ENCODE results near the gene RBMS1. TPM values are rescaled to one million over a fixed set of nuclear protein-coding genes. Genes with fewer than 3 reads are reported as not detected.

RBMS1 gene
- total RNA-seq, 2 donors from 2014 or later = 18.8 to 22.8 TPM

DNA sequence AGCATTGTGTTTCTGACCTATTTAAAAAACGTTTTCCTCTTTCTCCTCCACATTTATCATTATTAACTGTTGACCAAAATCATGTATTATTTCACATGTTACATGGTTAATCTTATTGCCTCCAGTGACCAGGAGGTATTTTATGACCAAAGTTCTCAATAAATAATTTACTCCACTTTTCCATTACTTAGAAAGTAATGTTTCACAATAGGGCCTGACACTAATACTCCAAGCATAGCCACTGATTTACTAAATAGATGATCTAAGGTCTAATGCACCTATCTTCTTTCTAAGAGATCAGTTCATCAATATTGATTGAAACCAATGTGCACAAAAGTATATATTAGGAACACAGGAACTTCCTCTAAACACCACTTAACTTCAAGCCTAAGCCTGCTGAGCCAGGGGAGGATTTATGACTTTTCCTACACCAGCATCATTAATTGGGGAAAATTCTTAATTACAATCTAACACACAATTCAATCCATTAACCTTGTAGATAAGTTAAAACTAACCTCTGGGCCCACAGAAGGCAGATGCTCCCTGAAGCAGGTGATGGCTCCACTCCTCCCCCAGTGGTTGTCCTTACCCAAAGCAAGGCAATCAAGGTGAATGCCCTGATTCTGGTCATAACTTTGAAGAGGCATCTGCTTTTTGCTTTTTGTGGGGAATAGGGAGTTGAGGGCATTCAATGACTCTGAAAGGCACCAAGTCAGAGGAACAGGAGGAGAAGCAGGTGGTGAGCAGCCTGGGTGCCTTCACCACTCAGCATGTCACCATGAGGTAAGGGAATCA is 33.9 kb downstream of the RBMS1 start:
- H3K27ac ChIP-seq = no peak overlapping the region
- WGBS = 41% methylated on average over 1 of the region's 1 CpG
- H3K9me3 ChIP-seq = no peaks in the 10 kb centered on the region
- intact Hi-C loops (cut with DNase I) = no loop called here
- no peaks in the 10 kb centered on the region for H3K27me3 ChIP-seq (replicated peaks; ENCODE audit: insufficient read depth)
- no peak for DNase-seq (ENCODE audit: low spot score)
- TF ChIP-seq POLR2A (IDR thresholded peaks at IDR 0.05) = no peak
- H3K4me1 ChIP-seq (replicated peaks) = peaks cover 3% of the 10 kb centered on the region
- H3K36me3 ChIP-seq = no peaks in the 10 kb centered on the region
- H3K4me3 ChIP-seq = no peak overlapping the region

DNA sequence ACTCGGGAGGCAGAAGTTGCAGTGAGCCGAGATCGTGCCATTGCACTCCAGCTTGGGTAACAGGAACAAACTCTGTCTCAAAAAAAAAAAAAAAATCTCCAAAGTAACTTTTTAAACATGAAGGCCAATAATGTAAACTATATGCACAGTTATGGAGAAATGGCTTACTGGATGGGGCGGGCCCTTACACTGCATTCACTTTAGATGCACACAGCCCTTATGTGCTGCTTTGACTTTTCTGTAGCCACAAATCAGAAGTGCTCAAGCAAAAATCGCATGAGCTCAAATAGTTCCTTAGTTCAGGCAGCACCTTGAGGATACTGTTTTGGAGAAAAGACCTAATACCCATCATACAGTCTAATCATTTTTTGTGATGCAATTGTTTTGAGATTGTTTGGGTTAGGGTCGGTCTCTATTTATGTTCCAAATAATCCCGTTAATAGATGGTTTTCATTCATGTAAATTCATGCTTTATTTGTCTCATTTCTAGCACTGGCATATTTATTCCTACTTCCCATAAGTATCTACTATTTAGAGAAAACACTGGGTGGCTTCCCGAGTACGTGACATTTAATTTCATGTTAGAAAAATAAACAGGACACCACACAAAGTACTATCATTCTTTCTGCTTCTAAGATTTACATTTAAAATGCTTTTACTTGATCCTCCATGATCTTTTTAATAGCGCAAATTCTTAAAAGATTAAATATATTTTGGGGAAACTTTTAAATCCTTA is 34.7 kb downstream of the RBMS1 start:
- intact Hi-C loops (cut with DNase I) = no loop called here
- TF ChIP-seq, protein P1, sequence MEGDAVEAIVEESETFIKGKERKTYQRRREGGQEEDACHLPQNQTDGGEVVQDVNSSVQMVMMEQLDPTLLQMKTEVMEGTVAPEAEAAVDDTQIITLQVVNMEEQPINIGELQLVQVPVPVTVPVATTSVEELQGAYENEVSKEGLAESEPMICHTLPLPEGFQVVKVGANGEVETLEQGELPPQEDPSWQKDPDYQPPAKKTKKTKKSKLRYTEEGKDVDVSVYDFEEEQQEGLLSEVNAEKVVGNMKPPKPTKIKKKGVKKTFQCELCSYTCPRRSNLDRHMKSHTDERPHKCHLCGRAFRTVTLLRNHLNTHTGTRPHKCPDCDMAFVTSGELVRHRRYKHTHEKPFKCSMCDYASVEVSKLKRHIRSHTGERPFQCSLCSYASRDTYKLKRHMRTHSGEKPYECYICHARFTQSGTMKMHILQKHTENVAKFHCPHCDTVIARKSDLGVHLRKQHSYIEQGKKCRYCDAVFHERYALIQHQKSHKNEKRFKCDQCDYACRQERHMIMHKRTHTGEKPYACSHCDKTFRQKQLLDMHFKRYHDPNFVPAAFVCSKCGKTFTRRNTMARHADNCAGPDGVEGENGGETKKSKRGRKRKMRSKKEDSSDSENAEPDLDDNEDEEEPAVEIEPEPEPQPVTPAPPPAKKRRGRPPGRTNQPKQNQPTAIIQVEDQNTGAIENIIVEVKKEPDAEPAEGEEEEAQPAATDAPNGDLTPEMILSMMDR (IDR thresholded peaks at IDR 0.05) = no peak
- TF ChIP-seq POLR2A (IDR thresholded peaks at IDR 0.05) = no peak
- no peak for TF ChIP-seq POLR2AphosphoS5 (IDR thresholded peaks at IDR 0.05)
- Histone ChIP-seq H3K27ac (no peak overlapping the region), H3K36me3 (no peaks in the 10 kb centered on the region), H3K4me1 (replicated peaks) (peaks cover 3% of the 10 kb centered on the region), H3K27me3 (replicated peaks; ENCODE audit: insufficient read depth) (no peaks in the 10 kb centered on the region), H3K4me3 (no peak overlapping the region), H3K9me3 (no peaks in the 10 kb centered on the region)
- DNase-seq (ENCODE audit: low spot score) = no peak
- 71% methylated on average over 10 of the region's 10 CpGs for WGBS

DNA sequence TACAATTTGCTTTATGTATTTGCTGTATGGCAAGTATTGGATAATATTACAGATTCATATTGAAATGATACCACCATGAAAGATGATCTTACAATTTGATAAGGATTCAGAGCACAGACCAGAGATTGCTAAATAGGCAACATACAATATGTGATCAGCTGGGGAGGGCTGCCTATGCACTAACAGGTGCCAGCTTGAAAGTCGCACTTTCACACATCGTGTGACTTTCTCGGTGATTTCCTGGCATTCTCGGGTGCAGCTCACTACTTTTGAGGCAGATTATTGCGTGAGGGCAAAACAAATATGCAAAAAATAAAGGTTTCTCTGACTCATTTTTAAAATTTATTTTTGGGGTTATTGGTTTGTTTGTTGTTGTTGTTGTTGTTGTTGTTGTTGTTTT is 36.0 kb downstream of the RBMS1 start:
- H3K4me3 ChIP-seq = no peak overlapping the region
- H3K9me3 ChIP-seq = no peaks in the 10 kb centered on the region
- DNase-seq (ENCODE audit: low spot score) = no peak
- 94% methylated on average over 5 of the region's 5 CpGs for WGBS
- H3K27me3 ChIP-seq (replicated peaks; ENCODE audit: insufficient read depth) = no peaks in the 10 kb centered on the region
- no peaks in the 10 kb centered on the region for H3K36me3 ChIP-seq
- peaks cover 3% of the 10 kb centered on the region for H3K4me1 ChIP-seq (replicated peaks)
- H3K27ac ChIP-seq = no peak overlapping the region
- intact Hi-C loops (cut with DNase I) = no loop called here
- TF ChIP-seq POLR2AphosphoS5 (IDR thresholded peaks at IDR 0.05) (no peak), POLR2A (IDR thresholded peaks at IDR 0.05) (no peak)
- TF ChIP-seq, protein P1 (IDR thresholded peaks at IDR 0.05) = no peak

DNA sequence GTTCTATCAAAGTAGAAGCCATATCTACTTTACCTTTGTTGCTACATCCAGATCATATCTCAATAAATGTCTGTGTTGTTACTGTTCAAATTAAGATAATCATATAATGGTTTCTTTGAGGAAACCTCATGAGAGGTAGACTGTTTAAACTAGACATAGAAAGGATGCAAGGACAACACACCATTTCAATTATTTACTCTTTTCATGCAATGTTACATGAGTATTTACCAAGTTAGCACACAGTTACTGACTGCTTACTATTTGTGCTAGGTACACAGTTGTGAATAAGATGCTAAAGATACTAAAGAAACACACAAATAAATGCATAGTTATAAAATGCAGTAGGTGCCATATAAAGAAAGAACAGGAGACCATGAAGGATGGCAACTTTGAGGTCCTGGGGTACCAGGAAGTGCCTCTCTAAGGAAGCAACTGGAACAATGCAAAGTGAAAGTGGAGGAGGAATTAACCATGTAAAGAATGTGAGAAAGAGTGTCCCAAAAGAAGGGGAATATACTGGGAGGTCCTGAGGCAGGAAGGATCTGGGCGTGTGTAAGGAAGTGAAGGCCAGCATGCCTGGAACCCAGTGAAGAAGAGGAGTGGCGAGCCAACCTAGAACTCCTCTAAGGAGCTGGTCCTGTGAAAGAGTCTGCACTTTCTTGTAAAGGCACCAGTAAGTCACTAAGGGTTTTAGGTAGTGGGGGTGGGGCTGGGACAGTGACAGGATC is 39.4 kb downstream of the RBMS1 start:
- intact Hi-C loops (cut with DNase I) = no loop called here
- H3K27ac ChIP-seq = peak overlapping the region in 1 of 2 donors; percentile 6
- 76% methylated on average over 2 of the region's 2 CpGs for WGBS
- peaks cover 3% of the 10 kb centered on the region for H3K4me1 ChIP-seq (replicated peaks)
- no peak overlapping the region for H3K4me3 ChIP-seq
- no peaks in the 10 kb centered on the region for H3K27me3 ChIP-seq (replicated peaks; ENCODE audit: insufficient read depth)
- DNase-seq (ENCODE audit: low spot score) = no peak
- H3K36me3 ChIP-seq = no peaks in the 10 kb centered on the region
- TF ChIP-seq POLR2A (IDR thresholded peaks at IDR 0.05) (no peak), POLR2AphosphoS5 (IDR thresholded peaks at IDR 0.05) (peak; percentile 41)
- TF ChIP-seq, protein P1 (IDR thresholded peaks at IDR 0.05) = no peak
- no peaks in the 10 kb centered on the region for H3K9me3 ChIP-seq

DNA sequence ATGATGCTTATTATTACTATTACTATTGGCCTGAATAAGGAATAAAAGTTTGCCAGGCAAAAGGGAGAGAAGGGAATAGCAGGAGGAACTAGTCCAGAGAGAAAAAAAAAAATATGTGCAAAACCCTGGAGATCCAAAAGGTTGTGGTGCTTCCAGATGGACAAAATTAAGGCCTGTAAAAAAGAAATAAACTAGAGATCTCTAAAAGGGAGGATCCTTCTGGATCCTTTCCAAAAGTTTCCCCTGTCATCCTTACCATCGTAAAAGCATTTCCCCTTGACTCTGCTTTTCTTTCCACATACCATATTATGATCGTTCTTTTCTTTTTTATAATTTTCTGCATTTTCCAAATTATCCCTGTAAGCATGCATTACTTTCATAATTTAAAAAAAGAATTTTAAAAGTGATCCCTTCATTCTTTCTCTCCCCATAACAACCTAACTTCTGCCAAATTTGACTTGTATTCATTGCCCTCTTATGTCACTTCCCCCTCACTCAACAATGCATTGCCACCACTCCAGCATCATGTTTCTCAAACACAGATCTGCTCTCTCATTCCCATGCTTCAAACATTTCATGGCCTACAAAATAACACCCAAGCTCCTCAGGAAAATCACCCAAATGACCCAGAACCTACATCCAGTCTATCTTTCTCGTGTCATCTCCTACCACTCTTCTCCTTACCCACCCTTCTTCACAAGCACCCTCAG is 40.3 kb downstream of the RBMS1 start:
- no peak for DNase-seq (ENCODE audit: low spot score)
- no peaks in the 10 kb centered on the region for H3K9me3 ChIP-seq
- no peaks in the 10 kb centered on the region for H3K36me3 ChIP-seq
- H3K27ac ChIP-seq = no peak overlapping the region
- H3K4me1 ChIP-seq (replicated peaks) = peaks cover 3% of the 10 kb centered on the region
- WGBS = 66% methylated on average over 3 of the region's 3 CpGs
- intact Hi-C loops (cut with DNase I) = no loop called here
- no peak overlapping the region for H3K4me3 ChIP-seq
- no peaks in the 10 kb centered on the region for H3K27me3 ChIP-seq (replicated peaks; ENCODE audit: insufficient read depth)
- TF ChIP-seq POLR2A (IDR thresholded peaks at IDR 0.05) = no peak
- TF ChIP-seq, protein P1 (IDR thresholded peaks at IDR 0.05) = no peak
- no peak for TF ChIP-seq POLR2AphosphoS5 (IDR thresholded peaks at IDR 0.05)
